ENCODE data around the gene PTPRF.

PTPRF gene

DNA sequence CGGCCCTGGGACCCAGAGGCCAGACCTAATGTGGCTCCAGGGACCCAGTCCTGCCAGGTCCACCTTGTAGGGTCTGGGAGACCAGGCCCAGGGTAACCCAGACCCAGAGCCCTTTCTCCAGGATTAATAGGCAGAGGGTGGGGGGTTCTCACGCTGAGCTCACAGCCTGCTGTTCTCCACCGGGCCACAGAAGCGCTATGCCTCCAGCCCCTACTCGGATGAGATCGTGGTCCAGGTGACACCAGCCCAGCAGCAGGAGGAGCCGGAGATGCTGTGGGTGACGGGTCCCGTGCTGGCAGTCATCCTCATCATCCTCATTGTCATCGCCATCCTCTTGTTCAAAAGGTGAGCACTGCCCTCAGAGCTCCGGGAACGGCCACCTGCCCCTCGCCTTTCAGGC is 75.9 kb downstream of the PTPRF start:
- H4K20me1 ChIP-seq (ENCODE audit: insufficient read depth, low read length), result no peaks in the 10 kb centered on the region
- no peak overlapping the region for H3K4me3 ChIP-seq (ENCODE audit: low read length)
- no peak overlapping the region for H3K27ac ChIP-seq (ENCODE audit: low read length)
- no peaks in the 10 kb centered on the region for H3K79me2 ChIP-seq (ENCODE audit: low read length)
- H3K9ac ChIP-seq (ENCODE audit: low read length), result no peak overlapping the region
- no peaks in the 10 kb centered on the region for H3K36me3 ChIP-seq (replicated peaks; ENCODE audit: low read depth, low read length)
- no peak overlapping the region for H3K4me2 ChIP-seq (ENCODE audit: low read length)
- TF ChIP-seq EZH2phosphoT487 (IDR thresholded peaks at IDR 0.05; ENCODE audit: low read depth), result no peak
- TF ChIP-seq, protein P1, sequence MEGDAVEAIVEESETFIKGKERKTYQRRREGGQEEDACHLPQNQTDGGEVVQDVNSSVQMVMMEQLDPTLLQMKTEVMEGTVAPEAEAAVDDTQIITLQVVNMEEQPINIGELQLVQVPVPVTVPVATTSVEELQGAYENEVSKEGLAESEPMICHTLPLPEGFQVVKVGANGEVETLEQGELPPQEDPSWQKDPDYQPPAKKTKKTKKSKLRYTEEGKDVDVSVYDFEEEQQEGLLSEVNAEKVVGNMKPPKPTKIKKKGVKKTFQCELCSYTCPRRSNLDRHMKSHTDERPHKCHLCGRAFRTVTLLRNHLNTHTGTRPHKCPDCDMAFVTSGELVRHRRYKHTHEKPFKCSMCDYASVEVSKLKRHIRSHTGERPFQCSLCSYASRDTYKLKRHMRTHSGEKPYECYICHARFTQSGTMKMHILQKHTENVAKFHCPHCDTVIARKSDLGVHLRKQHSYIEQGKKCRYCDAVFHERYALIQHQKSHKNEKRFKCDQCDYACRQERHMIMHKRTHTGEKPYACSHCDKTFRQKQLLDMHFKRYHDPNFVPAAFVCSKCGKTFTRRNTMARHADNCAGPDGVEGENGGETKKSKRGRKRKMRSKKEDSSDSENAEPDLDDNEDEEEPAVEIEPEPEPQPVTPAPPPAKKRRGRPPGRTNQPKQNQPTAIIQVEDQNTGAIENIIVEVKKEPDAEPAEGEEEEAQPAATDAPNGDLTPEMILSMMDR (IDR thresholded peaks at IDR 0.05; ENCODE audit: low read depth, low read length), result no peak
- H3K27me3 ChIP-seq (ENCODE audit: low read depth, low read length), result no peaks in the 10 kb centered on the region
- H3K4me1 ChIP-seq (ENCODE audit: low read length), result no peaks in the 10 kb centered on the region
- no peaks in the 10 kb centered on the region for H3K9me3 ChIP-seq (ENCODE audit: insufficient read depth, low read length)
- H2AFZ ChIP-seq (ENCODE audit: low read depth, low read length), result no peak overlapping the region

DNA sequence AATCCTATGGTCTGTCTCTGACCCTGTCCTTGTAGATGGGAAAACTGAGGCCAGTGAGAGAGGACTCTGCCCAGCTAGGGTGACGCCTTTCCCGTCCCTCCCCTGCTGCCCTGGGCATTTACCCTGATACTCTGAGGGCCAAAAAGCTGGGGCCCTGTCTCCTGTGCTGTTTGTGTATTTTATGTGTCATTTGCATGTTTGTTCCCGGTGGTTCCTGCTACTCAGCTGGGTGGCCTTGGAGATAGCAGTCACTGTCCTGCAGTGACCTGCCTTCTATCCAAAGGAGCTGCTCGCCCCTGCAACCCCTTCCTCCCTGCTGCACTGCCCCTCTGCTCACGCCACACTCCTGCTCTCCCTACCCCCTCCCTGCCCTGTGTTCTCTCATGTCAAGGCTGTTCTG is 78.1 kb downstream of the PTPRF start:
- no peak overlapping the region for H3K4me3 ChIP-seq (ENCODE audit: low read length)
- H3K36me3 ChIP-seq (replicated peaks; ENCODE audit: low read depth, low read length), result no peaks in the 10 kb centered on the region
- TF ChIP-seq, protein P1 (IDR thresholded peaks at IDR 0.05; ENCODE audit: low read depth, low read length), result no peak
- no peak for TF ChIP-seq EZH2phosphoT487 (IDR thresholded peaks at IDR 0.05; ENCODE audit: low read depth)
- no peak overlapping the region for H2AFZ ChIP-seq (ENCODE audit: low read depth, low read length)
- H3K27me3 ChIP-seq (ENCODE audit: low read depth, low read length), result no peaks in the 10 kb centered on the region
- no peaks in the 10 kb centered on the region for H3K79me2 ChIP-seq (ENCODE audit: low read length)
- H3K4me1 ChIP-seq (ENCODE audit: low read length), result no peaks in the 10 kb centered on the region
- H3K27ac ChIP-seq (ENCODE audit: low read length), result no peak overlapping the region
- H3K9ac ChIP-seq (ENCODE audit: low read length), result no peak overlapping the region
- H4K20me1 ChIP-seq (ENCODE audit: insufficient read depth, low read length), result no peaks in the 10 kb centered on the region
- no peak overlapping the region for H3K4me2 ChIP-seq (ENCODE audit: low read length)
- no peaks in the 10 kb centered on the region for H3K9me3 ChIP-seq (ENCODE audit: insufficient read depth, low read length)

DNA sequence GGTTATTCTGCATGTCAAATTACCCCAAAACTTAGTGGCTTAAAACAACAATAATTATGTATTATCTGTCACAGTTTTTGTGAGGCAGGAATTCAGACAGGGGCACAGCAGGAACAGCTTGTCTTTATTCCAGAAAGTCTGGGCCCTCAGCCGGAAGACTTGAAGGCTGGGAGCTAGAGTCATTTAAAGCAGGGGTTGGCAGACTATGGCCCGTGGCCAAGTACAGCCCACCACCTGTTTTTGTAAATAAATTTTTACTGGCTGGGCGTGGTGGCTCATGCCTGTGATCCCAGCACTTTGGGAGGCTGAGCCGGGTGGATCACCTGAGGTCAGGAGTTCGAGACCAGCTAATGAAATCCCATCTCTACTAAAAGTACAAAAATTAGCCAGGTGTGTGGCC is 79.7 kb downstream of the PTPRF start:
- no peaks in the 10 kb centered on the region for H3K27me3 ChIP-seq (ENCODE audit: low read depth, low read length)
- no peak overlapping the region for H3K9ac ChIP-seq (ENCODE audit: low read length)
- no peaks in the 10 kb centered on the region for H4K20me1 ChIP-seq (ENCODE audit: insufficient read depth, low read length)
- H3K4me2 ChIP-seq (ENCODE audit: low read length), result no peak overlapping the region
- no peak overlapping the region for H3K27ac ChIP-seq (ENCODE audit: low read length)
- H3K4me3 ChIP-seq (ENCODE audit: low read length), result no peak overlapping the region
- no peaks in the 10 kb centered on the region for H3K36me3 ChIP-seq (replicated peaks; ENCODE audit: low read depth, low read length)
- TF ChIP-seq, protein P1 (IDR thresholded peaks at IDR 0.05; ENCODE audit: low read depth, low read length), result no peak
- no peak for TF ChIP-seq EZH2phosphoT487 (IDR thresholded peaks at IDR 0.05; ENCODE audit: low read depth)
- H2AFZ ChIP-seq (ENCODE audit: low read depth, low read length), result no peak overlapping the region
- H3K9me3 ChIP-seq (ENCODE audit: insufficient read depth, low read length), result no peaks in the 10 kb centered on the region
- H3K4me1 ChIP-seq (ENCODE audit: low read length), result no peaks in the 10 kb centered on the region
- no peaks in the 10 kb centered on the region for H3K79me2 ChIP-seq (ENCODE audit: low read length)

GRCh38 chr1:43611950-43612349 is 81.3 kb downstream of the PTPRF start:
- Histone ChIP-seq H4K20me1 (ENCODE audit: insufficient read depth, low read length) (no peaks in the 10 kb centered on the region), H3K27me3 (ENCODE audit: low read depth, low read length) (no peaks in the 10 kb centered on the region), H3K4me3 (ENCODE audit: low read length) (no peak overlapping the region), H3K4me2 (ENCODE audit: low read length) (no peak overlapping the region), H2AFZ (ENCODE audit: low read depth, low read length) (no peak overlapping the region), H3K9me3 (ENCODE audit: insufficient read depth, low read length) (no peaks in the 10 kb centered on the region), H3K9ac (ENCODE audit: low read length) (no peak overlapping the region), H3K4me1 (ENCODE audit: low read length) (no peaks in the 10 kb centered on the region), H3K36me3 (replicated peaks; ENCODE audit: low read depth, low read length) (no peaks in the 10 kb centered on the region), H3K79me2 (ENCODE audit: low read length) (no peaks in the 10 kb centered on the region), H3K27ac (ENCODE audit: low read length) (no peak overlapping the region)
- TF ChIP-seq, protein P1 (IDR thresholded peaks at IDR 0.05; ENCODE audit: low read depth, low read length), result no peak
- no peak for TF ChIP-seq EZH2phosphoT487 (IDR thresholded peaks at IDR 0.05; ENCODE audit: low read depth)

All from OCI-LY3 (cell line).